Gastrocnemius medialis (tissue), 4 donors: ENCODE results near the gene RAB4A. TPM values are rescaled to one million over a fixed set of nuclear protein-coding genes. Genes with fewer than 3 reads are reported as not detected.

Experiments used
- ATAC-seq, 2 donors: fragments of 150-250 bp; one replicate each; pipeline ENCODE4 v1.9.1; 2016
- DNase-seq, 2 donors: peaks; one replicate each; pipeline ENCODE4 v3.0.0-alpha.2; 2019
- H3K27ac ChIP-seq, 4 donors: fragments of 200-600 bp; sonication (generic); 1 replicate in 1 of 4; 2 replicates in 3 of 4; pipeline ENCODE4 v1.5.1; 2016 to 2018; ENCODE audit warnings: mild to moderate bottlenecking in 2 of 4, moderate library complexity in 1 of 4
- H3K27me3 ChIP-seq, 3 donors: fragments of 200-600 bp; sonication (generic) in 2 of 3; 1 replicate in 1 of 3; 2 replicates in 2 of 3; pipeline versions ENCODE4 v1.5.1 to v1.6.0; 2016 to 2019; ENCODE audit warnings: mild to moderate bottlenecking in 1 of 3, moderate library complexity in 1 of 3
- H3K36me3 ChIP-seq, 2 donors: fragments of 200-600 bp; sonication (generic) in 1 of 2; one replicate each; pipeline ENCODE4 v1.5.1; 2017 to 2018
- H3K4me1 ChIP-seq, 2 donors: fragments of 200-600 bp; sonication (generic) in 1 of 2; one replicate each; pipeline ENCODE4 v1.5.1; 2016 to 2017; ENCODE audit warnings: mild to moderate bottlenecking in 2 of 2
- H3K4me3 ChIP-seq, 4 donors: fragments of 200-600 bp; sonication (generic) in 3 of 4; 1 replicate in 1 of 4; 2 replicates in 3 of 4; pipeline ENCODE4 v1.5.1; 2016 to 2019; ENCODE audit warnings: mild to moderate bottlenecking in 2 of 4
- H3K9me3 ChIP-seq, 3 donors: fragments of 200-600 bp; sonication (generic) in 2 of 3; 1 replicate in 1 of 3; 2 replicates in 2 of 3; pipeline ENCODE4 v1.5.1; 2016 to 2019
- CTCF ChIP-seq, 5 experiments: fragments of 450-650 bp in 3 of 5; fragments of 200-600 bp in 2 of 5; sonication (generic) in 2 of 5; IDR thresholded peaks in 4 of 5; conservative IDR thresholded peaks in 1 of 5; 1 replicate in 4 of 5; 2 replicates in 1 of 5; pipeline ENCODE4 v1.5.1; 2016 to 2019; ENCODE audit warnings: antibody characterized with exemption in 5 of 5, mild to moderate bottlenecking in 3 of 5, moderate library complexity in 3 of 5
- POLR2A ChIP-seq, 2 donors: fragments of 450-650 bp; IDR thresholded peaks; one replicate each; pipeline ENCODE4 v1.6.1; 2017; ENCODE audit warnings: antibody characterized with exemption in 2 of 2, mild to moderate bottlenecking in 2 of 2, moderate library complexity in 2 of 2
- in situ Hi-C, 4 donors: fragments of 200-750 bp; cut with MboI; loops; one replicate each; pipeline versions ENCODE4 v1.15.0 to v1.8.0; 2017; ENCODE audit warnings: low sequenced_read_pairs in 4 of 4
- intact Hi-C: fragments of 100-400 bp; cut with DNase I; formaldehyde crosslinking; loops from one replicate; pipeline ENCODE4 v1.15.1; 2023; ENCODE audit warnings: low total_unique reads
- total RNA-seq, 4 donors: library from RNA; depleted of rRNA; stranded (reverse); fragments of >200 nt; gene quantifications; one replicate each; pipeline versions ENCODE4 v1.1.0 to v1.2.3, GENCODE V29; 2016

Gene RAB4A
- total RNA-seq, 4 donors from 2014 or later: 21.1 to 48.1 (median 29.2) TPM

GRCh38 chr1:229225331-229225782 lies 45.6 kb upstream of the RAB4A start:
- H3K27me3 ChIP-seq: no peaks in the 10 kb centered on the region
- intact Hi-C loops (no loop called here), in situ Hi-C loops (loop anchor here in 2 of 4 donors (5.0 to 25.0 kb wide), 2 partner anchors 488 to 493 kb away; partner anchors contain the start of gene RHOU (in 1 of the 2))
- ATAC-seq (no peak), DNase-seq (no peak)
- peaks cover 18 to 43% of the 10 kb centered on the region in 2 donors for H3K4me1 ChIP-seq
- no peaks in the 10 kb centered on the region for H3K9me3 ChIP-seq
- no peak for TF ChIP-seq POLR2A (IDR thresholded peaks at IDR 0.05)
- TF ChIP-seq CTCF (IDR thresholded peaks at IDR 0.05 in 4 of 5, conservative IDR thresholded peaks at IDR 0.05 in 1 of 5): no peak
- no peak overlapping the region for H3K27ac ChIP-seq
- no peak overlapping the region for H3K4me3 ChIP-seq
- H3K36me3 ChIP-seq: no peaks in the 10 kb centered on the region

DNA sequence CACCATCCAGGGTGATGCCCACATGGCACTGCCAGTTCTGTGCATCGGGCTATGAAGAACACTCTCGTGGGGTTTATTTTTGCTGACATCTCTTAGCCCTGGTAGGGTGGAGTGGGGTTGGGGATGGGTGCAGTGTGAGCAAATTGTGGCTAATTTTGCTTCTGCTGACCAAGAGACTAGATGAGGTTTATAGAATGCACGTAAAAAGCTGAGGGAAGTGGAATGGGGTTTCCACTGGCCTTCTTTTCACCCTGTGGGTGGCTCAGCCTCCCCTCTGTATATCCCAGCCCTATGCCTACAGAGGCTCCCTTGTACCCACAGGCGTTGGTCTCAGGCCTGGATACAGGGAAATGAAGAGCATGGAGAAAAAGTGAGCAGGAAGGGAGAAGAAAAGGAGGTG lies 44.1 kb upstream of the RAB4A start:
- in situ Hi-C loops (loop anchor here in 2 of 4 donors (5.0 to 25.0 kb wide), 2 partner anchors 489 to 494 kb away; partner anchors contain the start of gene RHOU (in 1 of the 2)), intact Hi-C loops (loop anchor here (1.0 kb wide), 3 partner anchors 491 to 562 kb away; partner anchors contain the start of gene RHOU)
- Histone ChIP-seq H3K4me3 (no peak overlapping the region), H3K9me3 (no peaks in the 10 kb centered on the region), H3K4me1 (peaks cover 31 to 51% of the 10 kb centered on the region in 2 donors), H3K27ac (no peak overlapping the region), H3K27me3 (no peaks in the 10 kb centered on the region), H3K36me3 (no peaks in the 10 kb centered on the region)
- no peak for ATAC-seq
- no peak for TF ChIP-seq POLR2A (IDR thresholded peaks at IDR 0.05)
- TF ChIP-seq CTCF (IDR thresholded peaks at IDR 0.05 in 4 of 5, conservative IDR thresholded peaks at IDR 0.05 in 1 of 5): no peak
- no peak for DNase-seq

- intact Hi-C loops: loop anchor here (1.0 kb wide), 3 partner anchors 492 to 563 kb away; partner anchors contain the start of gene RHOU
- DNase-seq (peak; percentile 62 to 73), ATAC-seq (peak; percentile 21 to 29)
- TF ChIP-seq POLR2A (IDR thresholded peaks at IDR 0.05): no peak
- TF ChIP-seq CTCF (IDR thresholded peaks at IDR 0.05 in 4 of 5, conservative IDR thresholded peaks at IDR 0.05 in 1 of 5): peak; percentile 65 to 89 (median 86)
- no peaks in the 10 kb centered on the region for H3K9me3 ChIP-seq
- no peaks in the 10 kb centered on the region for H3K36me3 ChIP-seq
- in situ Hi-C loops: loop anchor here in 2 of 4 donors (5.0 to 25.0 kb wide), 2 partner anchors 490 to 495 kb away; partner anchors contain the start of gene RHOU (in 1 of the 2)
- peak overlapping the region in 1 of 4 donors; percentile 97 for H3K27ac ChIP-seq
- no peaks in the 10 kb centered on the region for H3K27me3 ChIP-seq
- H3K4me1 ChIP-seq: peaks cover 31 to 53% of the 10 kb centered on the region in 2 donors
- H3K4me3 ChIP-seq: no peak overlapping the region
These were observed 43.5 kb upstream of the RAB4A start for GRCh38 chr1:229227298-229227919.

DNA sequence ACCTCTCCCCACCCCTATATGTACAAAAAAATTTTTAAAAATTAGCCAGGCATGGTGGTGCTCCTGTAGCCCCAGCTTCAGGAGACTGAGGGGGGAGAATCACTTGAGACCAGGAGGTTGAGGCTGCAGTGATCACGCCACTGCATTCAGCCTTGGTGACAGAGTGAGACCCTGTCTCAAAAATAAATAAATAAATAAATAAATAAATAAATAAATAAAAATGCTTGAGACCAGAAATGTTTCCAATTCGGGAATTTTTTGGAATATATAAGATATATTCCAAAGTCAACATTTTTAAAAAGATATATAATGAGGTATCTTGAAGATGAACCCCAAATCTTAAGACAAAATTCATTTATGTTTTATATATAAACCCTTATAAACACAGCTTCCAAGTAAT lies 42.4 kb upstream of the RAB4A start:
- DNase-seq (no peak), ATAC-seq (no peak)
- Histone ChIP-seq H3K27ac (peak overlapping the region; percentile 84 to 97 (median 90)), H3K27me3 (no peaks in the 10 kb centered on the region), H3K4me3 (no peak overlapping the region), H3K4me1 (peaks cover 27 to 53% of the 10 kb centered on the region in 2 donors), H3K36me3 (no peaks in the 10 kb centered on the region), H3K9me3 (no peaks in the 10 kb centered on the region)
- TF ChIP-seq POLR2A (IDR thresholded peaks at IDR 0.05) (no peak), CTCF (IDR thresholded peaks at IDR 0.05 in 4 of 5, conservative IDR thresholded peaks at IDR 0.05 in 1 of 5) (no peak)
- intact Hi-C loops: no loop called here
- in situ Hi-C loops: loop anchor here in 2 of 4 donors (5.0 to 25.0 kb wide), 2 partner anchors 491 to 496 kb away; partner anchors contain the start of gene RHOU (in 1 of the 2)
